ENCODE measurements around the gene RFPL1.
A peak's percentile ranks its signal among the peaks of the same experiment; 100 is the strongest.
"Not testable (repeated sequence)": the region's sequence is repeated elsewhere in the genome, so short reads cannot be mapped to it uniquely, and the experiment has no call there.

RFPL1 gene

DNA sequence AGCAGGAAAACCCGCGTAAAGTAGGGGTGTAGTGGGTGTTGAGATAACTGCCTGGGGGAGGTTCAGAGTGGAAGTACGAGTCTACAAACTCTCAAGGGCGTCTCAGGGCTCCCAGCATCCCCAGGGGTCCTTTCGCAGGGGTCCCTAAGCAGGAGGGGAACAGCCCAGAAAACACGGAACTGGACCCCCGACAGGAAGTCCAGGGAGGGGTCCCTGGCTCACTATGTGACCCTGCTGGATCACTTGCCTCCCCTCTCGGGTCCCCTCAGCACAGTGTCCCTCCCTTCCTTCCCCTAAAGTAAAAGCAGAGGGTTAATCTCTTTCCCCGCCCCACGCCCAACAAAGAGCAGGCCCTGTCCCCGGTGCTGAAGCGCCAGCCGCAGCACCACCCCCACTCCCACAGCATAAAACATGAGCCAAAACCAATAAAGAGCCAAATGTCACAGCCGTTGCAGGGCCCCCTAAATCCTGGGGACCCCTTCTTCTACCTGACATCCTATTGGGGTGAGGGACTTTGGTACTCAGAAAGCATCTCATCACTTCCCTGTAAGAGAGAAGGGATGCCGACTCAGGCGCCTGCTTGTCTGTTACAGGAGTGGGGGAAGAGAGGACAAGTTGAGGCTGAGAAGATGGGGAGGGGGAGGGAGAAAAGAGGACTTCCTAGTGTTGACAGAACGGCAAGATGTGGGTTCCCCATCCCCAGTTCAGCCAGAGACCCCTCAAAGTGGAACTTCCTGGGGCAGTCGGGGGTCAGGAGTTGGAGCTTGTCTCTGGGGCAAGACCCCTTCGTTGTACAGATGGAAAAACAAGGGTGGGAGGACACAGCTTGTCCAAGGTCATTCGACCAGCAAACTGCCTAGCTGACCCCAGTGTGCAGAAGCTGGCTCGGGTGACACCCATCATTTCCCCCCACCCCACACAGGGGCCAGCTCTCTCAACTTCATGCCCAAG lies 40.2 kb downstream of the RFPL1 start:
- no peak for DNase-seq (ENCODE audit: low read depth)

DNA sequence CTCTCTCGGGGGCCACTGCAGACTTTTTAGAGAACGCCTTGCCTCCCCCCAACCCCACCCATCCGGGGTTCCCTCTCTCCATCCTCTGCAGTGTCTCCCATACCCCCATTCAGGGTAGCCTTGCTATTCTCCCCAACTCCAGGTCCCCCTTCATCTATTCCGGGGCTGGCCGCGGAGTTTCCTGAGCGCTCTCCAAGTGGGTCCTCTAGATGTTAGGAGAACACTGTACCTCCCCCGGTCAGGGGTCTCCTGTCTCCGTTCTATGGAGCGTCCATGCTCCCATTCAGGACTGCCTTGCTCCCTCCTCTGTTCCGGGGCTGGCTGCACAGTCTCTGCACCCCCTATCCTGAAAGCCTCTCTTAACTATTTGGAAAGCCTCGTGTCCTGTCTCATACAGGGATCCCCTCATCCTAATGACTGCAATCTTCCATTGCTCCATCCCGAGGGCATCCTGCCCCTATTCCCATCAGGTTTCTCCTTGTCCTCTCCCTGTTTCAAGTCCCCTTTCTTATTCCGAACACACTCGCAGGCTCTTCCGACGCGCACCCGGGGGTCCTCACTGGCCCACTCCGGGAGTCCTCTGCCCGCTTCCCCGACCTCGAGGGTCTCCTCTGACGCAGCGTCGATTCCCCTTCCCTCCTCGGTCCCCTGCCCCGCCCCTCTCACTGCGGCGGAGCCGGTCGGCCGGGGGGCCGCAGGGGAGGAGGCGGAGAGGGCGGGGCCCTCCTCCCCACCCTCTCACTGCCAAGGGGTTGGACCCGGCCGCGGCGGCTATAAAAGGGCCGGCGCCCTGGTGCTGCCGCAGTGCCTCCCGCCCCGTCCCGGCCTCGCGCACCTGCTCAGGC lies 41.3 kb downstream of the RFPL1 start, which contains the start of gene NEFH:
Gene NEFH (plus strand): TSS at position 802 of the 845 bp plus-strand sequence. CDS start 45 bp downstream, outside the sequence.
- no peak for DNase-seq (ENCODE audit: low read depth)

DNA sequence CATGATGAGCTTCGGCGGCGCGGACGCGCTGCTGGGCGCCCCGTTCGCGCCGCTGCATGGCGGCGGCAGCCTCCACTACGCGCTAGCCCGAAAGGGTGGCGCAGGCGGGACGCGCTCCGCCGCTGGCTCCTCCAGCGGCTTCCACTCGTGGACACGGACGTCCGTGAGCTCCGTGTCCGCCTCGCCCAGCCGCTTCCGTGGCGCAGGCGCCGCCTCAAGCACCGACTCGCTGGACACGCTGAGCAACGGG lies 41.8 kb downstream of the RFPL1 start:
- no peak for DNase-seq (ENCODE audit: low read depth)

DNA sequence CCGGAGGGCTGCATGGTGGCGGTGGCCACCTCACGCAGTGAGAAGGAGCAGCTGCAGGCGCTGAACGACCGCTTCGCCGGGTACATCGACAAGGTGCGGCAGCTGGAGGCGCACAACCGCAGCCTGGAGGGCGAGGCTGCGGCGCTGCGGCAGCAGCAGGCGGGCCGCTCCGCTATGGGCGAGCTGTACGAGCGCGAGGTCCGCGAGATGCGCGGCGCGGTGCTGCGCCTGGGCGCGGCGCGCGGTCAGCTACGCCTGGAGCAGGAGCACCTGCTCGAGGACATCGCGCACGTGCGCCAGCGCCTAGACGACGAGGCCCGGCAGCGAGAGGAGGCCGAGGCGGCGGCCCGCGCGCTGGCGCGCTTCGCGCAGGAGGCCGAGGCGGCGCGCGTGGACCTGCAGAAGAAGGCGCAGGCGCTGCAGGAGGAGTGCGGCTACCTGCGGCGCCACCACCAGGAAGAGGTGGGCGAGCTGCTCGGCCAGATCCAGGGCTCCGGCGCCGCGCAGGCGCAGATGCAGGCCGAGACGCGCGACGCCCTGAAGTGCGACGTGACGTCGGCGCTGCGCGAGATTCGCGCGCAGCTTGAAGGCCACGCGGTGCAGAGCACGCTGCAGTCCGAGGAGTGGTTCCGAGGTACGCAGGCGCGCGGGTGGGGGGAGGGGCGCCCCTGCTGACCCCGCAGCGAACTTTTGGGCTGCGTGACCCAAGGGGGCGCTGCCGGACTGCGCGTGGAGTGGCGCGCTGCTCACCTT lies 42.3 kb downstream of the RFPL1 start:
- DNase-seq (ENCODE audit: low read depth), result peak; percentile 10

DNA sequence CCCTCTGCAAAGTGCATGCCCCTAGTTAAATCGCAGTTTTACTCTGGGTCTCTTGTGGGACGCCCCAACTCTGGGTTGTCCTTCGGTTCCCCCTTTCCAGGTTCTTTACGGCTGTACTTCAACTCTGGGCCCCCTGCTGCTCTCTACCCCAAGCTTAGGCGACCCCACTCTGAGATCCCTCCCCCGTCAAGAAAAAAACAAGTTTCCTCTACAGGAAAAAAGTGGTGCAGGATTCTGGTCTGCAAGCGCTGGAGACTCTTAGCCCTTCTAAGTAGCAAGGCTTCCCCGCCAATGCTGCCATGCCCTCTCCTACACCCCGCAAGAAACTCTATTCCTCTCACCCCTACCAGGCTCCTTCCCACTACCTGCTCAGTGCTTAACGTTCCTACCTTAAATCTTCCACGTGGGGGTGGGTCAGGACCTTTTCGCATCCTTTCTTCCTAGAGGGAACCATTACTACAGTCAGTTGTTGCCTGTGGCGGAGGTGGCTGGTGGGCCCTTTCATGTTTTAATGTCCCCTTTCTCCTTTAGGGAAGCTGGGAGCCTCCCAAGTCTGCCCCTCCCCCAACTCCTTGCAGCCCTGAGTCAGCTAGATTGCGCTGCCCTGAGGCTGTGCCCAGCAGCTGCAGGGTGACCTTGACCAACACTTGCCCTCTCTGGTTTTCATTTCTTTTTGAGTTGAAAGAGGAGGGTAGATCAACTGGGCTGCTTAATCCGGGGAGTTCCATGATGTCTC lies 43.0 kb downstream of the RFPL1 start:
- DNase-seq (ENCODE audit: low read depth), result no peak

DNA sequence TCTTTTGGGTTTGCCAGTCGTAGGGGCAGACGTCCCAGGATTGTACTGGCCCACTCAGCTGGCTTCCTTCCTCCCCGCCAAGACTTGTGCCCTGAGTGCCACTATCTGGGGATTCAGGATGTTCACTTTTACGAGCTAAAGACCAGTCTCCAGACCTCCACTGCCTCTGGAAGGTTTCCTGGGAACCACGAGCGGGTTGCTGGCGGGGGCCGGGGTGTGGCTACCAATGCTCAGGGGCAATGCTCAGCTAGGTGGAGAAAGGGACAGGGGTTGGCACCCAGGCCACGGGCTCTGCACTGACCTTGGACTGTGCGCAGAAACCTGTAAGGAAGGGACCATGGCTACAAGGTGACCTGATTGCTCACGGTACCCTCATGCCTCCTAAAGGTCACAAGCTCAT lies 43.9 kb downstream of the RFPL1 start:
- no peak for DNase-seq (ENCODE audit: low read depth)

DNA sequence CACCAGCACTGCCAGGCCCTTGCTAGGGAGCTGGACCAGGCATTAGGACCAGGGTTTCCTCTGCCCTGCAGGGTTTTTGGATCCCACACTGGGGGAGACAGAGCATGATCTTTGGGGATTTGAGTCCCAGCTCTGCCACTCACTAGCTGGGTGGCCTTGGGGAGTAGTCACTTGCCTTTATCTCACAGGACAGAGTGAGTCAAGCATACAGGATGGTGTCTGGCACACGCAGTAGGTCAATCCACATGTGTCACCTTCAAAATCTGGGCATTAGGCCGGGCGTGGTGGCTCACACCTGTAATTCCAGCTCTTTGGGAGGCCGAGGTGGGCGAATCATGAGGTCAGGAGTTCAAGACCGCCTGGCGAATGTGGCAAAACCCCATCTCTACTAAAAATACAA lies 44.3 kb downstream of the RFPL1 start:
- no peak for DNase-seq (ENCODE audit: low read depth)

DNA sequence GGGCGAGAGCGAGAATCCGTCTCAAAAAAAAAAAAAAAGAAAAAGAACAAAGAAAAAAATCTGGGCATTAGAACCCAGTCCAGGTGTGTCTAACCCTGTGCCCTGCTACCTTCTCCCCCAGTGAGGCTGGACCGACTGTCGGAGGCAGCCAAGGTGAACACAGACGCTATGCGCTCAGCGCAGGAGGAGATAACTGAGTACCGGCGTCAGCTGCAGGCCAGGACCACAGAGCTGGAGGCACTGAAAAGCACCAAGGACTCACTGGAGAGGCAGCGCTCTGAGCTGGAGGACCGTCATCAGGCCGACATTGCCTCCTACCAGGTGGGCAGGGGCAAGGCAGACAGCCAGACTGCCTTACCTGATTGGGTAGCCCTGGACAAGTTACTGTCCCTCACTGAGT lies 44.9 kb downstream of the RFPL1 start:
- no peak for DNase-seq (ENCODE audit: low read depth)

DNA sequence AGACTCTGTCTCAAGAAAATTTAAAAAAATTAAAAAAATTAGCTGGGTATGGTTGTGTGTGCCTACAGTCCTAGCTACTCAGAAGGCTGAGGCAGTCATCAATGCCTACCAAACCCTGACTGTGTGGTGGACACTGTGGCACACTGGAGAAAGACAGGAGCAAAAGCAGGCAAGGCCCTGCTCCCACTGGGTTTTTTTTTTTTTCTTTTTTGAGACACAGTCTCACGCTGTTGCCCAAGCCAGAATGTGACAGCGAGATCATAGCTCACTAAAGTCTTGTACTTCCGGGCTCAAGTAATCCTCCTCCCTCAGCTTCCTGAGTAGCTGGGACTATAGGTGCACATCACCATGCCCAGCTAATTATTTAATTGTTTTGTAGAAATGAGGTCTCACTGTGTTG lies 46.3 kb downstream of the RFPL1 start:
- no peak for DNase-seq (ENCODE audit: low read depth)

DNA sequence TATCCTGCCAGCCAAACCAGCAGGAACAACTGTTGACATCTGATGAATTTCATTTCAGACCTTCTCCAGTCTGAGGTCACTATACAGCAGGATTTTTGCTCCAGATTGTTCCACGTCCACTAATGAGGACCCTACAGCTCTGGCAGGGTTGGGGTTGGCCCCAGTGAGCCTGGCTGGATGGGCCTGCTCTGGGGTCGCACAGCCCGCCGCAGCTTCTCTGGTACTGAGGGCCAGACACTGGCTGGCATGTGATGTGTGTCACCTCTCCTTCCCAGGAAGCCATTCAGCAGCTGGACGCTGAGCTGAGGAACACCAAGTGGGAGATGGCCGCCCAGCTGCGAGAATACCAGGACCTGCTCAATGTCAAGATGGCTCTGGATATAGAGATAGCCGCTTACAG lies 47.1 kb downstream of the RFPL1 start:
- no peak for DNase-seq (ENCODE audit: low read depth)

DNA sequence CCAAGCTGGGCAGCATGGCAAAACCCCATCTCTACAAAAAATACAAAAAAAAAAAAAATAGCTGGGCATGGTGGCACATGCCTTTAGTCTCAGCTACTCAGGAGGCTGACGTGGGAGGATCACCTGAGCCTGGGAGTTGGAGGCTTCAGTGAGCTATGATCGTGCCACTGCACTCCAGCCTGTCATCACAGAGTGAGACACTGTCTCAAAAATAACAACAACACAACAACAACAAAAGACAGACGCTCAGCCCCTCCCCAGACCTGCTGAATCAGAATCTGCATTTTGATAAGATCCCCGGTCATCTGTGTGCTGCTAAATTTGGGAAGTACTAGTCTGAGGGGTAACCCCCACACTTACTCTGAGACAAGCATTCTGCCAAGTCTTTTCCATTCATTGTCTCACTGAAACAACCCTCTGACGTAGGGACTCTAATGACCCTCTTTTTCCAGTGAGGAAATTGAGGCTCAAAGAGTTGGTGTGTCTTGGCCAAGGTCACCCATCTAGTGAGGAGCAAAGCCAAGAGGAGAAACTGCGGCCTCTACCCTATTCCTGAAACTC lies 49.1 kb downstream of the RFPL1 start:
- no peak for DNase-seq (ENCODE audit: low read depth)

DNA sequence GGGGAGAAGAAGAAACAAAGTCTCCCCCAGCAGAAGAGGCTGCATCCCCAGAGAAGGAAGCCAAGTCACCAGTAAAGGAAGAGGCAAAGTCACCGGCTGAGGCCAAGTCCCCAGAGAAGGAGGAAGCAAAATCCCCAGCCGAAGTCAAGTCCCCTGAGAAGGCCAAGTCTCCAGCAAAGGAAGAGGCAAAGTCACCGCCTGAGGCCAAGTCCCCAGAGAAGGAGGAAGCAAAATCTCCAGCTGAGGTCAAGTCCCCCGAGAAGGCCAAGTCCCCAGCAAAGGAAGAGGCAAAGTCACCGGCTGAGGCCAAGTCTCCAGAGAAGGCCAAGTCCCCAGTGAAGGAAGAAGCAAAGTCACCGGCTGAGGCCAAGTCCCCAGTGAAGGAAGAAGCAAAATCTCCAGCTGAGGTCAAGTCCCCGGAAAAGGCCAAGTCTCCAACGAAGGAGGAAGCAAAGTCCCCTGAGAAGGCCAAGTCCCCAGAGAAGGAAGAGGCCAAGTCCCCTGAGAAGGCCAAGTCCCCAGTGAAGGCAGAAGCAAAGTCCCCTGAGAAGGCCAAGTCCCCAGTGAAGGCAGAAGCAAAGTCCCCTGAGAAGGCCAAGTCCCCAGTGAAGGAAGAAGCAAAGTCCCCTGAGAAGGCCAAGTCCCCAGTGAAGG lies 50.9 kb downstream of the RFPL1 start:
- DNase-seq (ENCODE audit: low read depth), result not testable (repeated sequence)

DNA sequence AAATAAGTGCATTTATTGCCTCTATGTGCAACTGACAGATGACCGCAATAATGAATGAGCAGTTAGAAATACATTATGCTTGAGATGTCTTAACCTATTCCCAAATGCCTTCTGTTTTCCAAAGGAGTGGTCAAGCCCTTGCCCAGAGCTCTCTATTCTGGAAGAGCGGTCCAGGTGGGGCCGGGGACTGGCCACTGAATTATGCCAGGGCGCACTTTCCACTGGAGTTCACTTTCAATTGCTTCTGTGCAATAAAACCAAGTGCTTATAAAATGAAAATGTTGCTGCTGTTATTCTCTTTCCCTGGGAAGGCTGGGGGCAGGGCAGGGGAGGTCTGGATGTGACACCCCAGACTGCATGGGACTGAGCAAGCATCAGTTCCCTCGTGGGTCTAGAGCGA lies 52.6 kb downstream of the RFPL1 start:
- no peak for DNase-seq (ENCODE audit: low read depth)
